KMS-11 (cell line): ENCODE measurements around the gene GOLGA6L2.

Experiments
- H2AFZ ChIP-seq: fragments of 200-600 bp; sonication (generic); 2 replicates; pipeline ENCODE4 v1.6.1; 2016; ENCODE audit warnings: antibody characterized with exemption, mixed run types, low read depth
- H3K27ac ChIP-seq: fragments of 200-600 bp; sonication (generic); 2 replicates; pipeline ENCODE4 v1.6.1; 2016; ENCODE audit warnings: mild to moderate bottlenecking, mixed run types
- H3K27me3 ChIP-seq: fragments of 200-600 bp; sonication (generic); 2 replicates; pipeline ENCODE4 v1.6.1; 2017; ENCODE audit warnings: mild to moderate bottlenecking, low read depth, mixed run types, moderate library complexity; ENCODE audit not compliant: insufficient read depth
- H3K36me3 ChIP-seq: fragments of 200-600 bp; sonication (generic); 2 replicates; pipeline ENCODE4 v1.6.1; 2017; ENCODE audit warnings: mild to moderate bottlenecking, mixed run types; ENCODE audit not compliant: insufficient read depth
- H3K4me1 ChIP-seq: fragments of 200-600 bp; sonication (generic); 2 replicates; pipeline ENCODE4 v1.6.1; 2016; ENCODE audit warnings: mild to moderate bottlenecking, low read depth, mixed run types; ENCODE audit not compliant: poor library complexity, severe bottlenecking
- H3K4me2 ChIP-seq: fragments of 200-600 bp; sonication (generic); 2 replicates; pipeline ENCODE4 v1.7.0; 2016; ENCODE audit warnings: mild to moderate bottlenecking, mixed run types
- H3K4me3 ChIP-seq: fragments of 200-600 bp; sonication (generic); IDR thresholded peaks from 2 replicates; pipeline ENCODE4 v1.6.1; 2017; ENCODE audit warnings: low read depth, low read length, mixed read lengths; ENCODE audit not compliant: insufficient read depth
- H3K79me2 ChIP-seq: fragments of 200-600 bp; sonication (generic); 2 replicates; pipeline ENCODE4 v1.6.1; 2016; ENCODE audit warnings: low read depth, mixed run types; ENCODE audit not compliant: insufficient read depth
- H3K9ac ChIP-seq: fragments of 200-600 bp; sonication (generic); 2 replicates; pipeline ENCODE4 v1.6.1; 2016; ENCODE audit warnings: mild to moderate bottlenecking, mixed run types
- H4K20me1 ChIP-seq: fragments of 200-600 bp; sonication (generic); 2 replicates; pipeline ENCODE4 v1.6.1; 2016; ENCODE audit warnings: mild to moderate bottlenecking, mixed run types; ENCODE audit not compliant: insufficient read depth
- CTCF ChIP-seq: fragments of 200-600 bp; sonication (generic); conservative IDR thresholded peaks from 2 replicates; pipeline ENCODE4 v1.6.1; 2017; ENCODE audit warnings: low read depth, mild to moderate bottlenecking, antibody characterized with exemption, low read length, moderate library complexity, mixed read lengths

Gene GOLGA6L2

DNA sequence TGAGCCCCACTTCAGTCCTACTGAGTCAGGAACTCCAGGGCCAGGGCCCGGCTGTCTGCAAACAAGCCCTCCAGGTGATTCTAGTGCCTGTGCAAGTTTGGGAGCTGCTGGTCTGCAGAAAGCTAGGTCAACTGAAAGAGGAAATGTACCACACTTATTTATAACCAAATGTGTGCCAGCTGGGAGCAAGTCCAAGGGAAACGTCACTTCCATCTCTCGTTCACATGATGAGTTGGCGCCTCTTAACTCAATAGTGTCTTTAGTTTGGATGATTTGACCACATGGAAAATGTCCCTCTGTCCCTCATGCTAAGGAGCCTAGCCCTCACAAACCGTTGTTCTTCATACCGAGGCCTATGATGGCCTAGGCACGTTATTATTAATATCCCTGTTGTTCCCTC is 49.3 kb downstream of the GOLGA6L2 start:
- Histone ChIP-seq H3K4me1 (no peaks in the 10 kb centered on the region), H3K9ac (no peak overlapping the region), H3K4me3 (no peak overlapping the region), H3K27me3 (no peaks in the 10 kb centered on the region), H3K36me3 (no peaks in the 10 kb centered on the region), H2AFZ (no peak overlapping the region), H3K79me2 (no peaks in the 10 kb centered on the region), H3K4me2 (no peak overlapping the region), H3K27ac (no peak overlapping the region), H4K20me1 (no peaks in the 10 kb centered on the region)
- no peak for TF ChIP-seq CTCF

DNA sequence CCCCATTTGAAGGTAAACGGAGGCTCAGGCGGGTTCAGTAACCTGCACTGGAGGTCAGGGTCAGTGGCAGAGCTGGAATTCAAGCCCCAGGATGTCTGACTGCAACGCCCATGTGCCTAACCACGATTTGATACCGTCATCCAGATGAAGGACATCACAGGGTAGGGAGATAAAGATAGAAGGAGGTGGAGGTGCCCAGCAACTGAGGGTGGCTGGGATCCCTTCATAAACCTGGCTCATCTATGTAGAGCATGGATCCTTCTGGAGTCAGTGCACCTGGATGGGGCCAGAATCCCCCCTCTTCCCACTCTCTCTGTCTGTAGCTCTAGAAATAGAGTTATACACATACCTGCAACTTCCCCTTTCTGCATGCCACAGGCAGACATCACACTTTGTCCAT is 51.2 kb downstream of the GOLGA6L2 start:
- H3K4me1 ChIP-seq: no peaks in the 10 kb centered on the region
- no peak for TF ChIP-seq CTCF
- no peaks in the 10 kb centered on the region for H3K27me3 ChIP-seq
- no peak overlapping the region for H2AFZ ChIP-seq
- H3K4me3 ChIP-seq: no peak overlapping the region
- no peaks in the 10 kb centered on the region for H3K79me2 ChIP-seq
- no peak overlapping the region for H3K4me2 ChIP-seq
- no peaks in the 10 kb centered on the region for H3K36me3 ChIP-seq
- H4K20me1 ChIP-seq: no peaks in the 10 kb centered on the region
- no peak overlapping the region for H3K9ac ChIP-seq
- H3K27ac ChIP-seq: no peak overlapping the region

DNA sequence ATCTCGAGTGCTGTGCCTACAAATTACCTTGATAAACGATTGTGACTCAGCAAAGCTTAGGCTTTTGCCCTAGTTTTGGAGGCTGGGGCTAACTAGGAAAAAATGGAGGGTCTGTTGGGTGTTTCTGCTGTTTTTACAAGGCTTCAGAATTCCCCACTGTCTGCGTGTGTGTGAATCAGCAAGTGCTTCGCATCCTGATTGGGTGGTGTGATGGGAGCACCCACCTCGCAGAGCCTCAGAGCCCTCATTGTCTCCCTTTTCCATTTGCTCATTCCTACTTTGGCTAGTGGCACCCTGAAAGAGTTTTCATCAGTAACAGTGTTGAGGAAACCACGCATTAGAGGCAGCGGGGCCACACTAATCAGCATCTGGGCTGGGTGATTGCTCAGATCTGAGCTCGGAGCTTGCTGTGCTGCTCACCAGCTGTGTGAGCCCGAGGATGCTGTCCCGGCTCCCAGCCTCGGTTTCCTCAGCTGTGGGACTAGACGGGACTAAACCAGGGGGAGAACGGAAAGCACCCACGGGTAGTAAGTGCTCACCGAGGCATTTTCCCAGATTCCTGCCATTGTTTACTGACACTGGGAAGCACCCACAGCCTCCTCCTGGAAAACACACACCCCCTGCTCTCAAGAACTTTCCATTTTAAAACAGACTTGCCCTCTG is 51.9 kb downstream of the GOLGA6L2 start:
- Histone ChIP-seq H3K4me3 (no peak overlapping the region), H3K4me1 (no peaks in the 10 kb centered on the region), H3K27ac (no peak overlapping the region), H3K9ac (no peak overlapping the region), H3K79me2 (no peaks in the 10 kb centered on the region), H3K36me3 (no peaks in the 10 kb centered on the region), H2AFZ (no peak overlapping the region), H3K4me2 (no peak overlapping the region), H3K27me3 (no peaks in the 10 kb centered on the region), H4K20me1 (no peaks in the 10 kb centered on the region)
- no peak for TF ChIP-seq CTCF
